Esophagus squamous epithelium (tissue), 5 donors: ENCODE results near the gene ATF7IP2. TPM values are rescaled to one million over a fixed set of nuclear protein-coding genes. Genes with fewer than 3 reads are reported as not detected.

Experiments
- DNase-seq: peaks from one replicate; lab custom pipeline; 2025; lab: John Stamatoyannopoulos, UW
- H3K27ac ChIP-seq, 4 donors: fragments of 200-600 bp; sonication (generic); one replicate each; pipeline ENCODE4 v1.5.1; 2016 to 2019; ENCODE audit warnings: mild to moderate bottlenecking in 1 of 4
- H3K27me3 ChIP-seq, 4 donors: fragments of 200-600 bp; sonication (generic); 1 replicate in 3 of 4; 2 replicates in 1 of 4; pipeline versions ENCODE4 v1.5.1 to v1.6.0; 2017 to 2021; ENCODE audit warnings: antibody characterized with exemption in 1 of 4
- H3K36me3 ChIP-seq, 3 donors: fragments of 200-600 bp; sonication (generic); one replicate each; pipeline ENCODE4 v1.5.1; 2016 to 2019
- H3K4me1 ChIP-seq, 3 donors: fragments of 200-600 bp; sonication (generic); one replicate each; pipeline ENCODE4 v1.5.1; 2017 to 2019
- H3K4me3 ChIP-seq, 4 donors: fragments of 200-600 bp; sonication (generic); 1 replicate in 3 of 4; 2 replicates in 1 of 4; pipeline ENCODE4 v1.5.1; 2016 to 2019; ENCODE audit warnings: mild to moderate bottlenecking in 2 of 4, moderate library complexity in 1 of 4
- H3K9me3 ChIP-seq, 3 donors: fragments of 200-600 bp; sonication (generic); one replicate each; pipeline ENCODE4 v1.5.1; 2016 to 2019
- POLR2A ChIP-seq, 4 donors: fragments of 450-650 bp; IDR thresholded peaks; one replicate each; pipeline ENCODE4 v1.6.1; 2017; ENCODE audit warnings: antibody characterized with exemption in 4 of 4, mild to moderate bottlenecking in 4 of 4, moderate library complexity in 3 of 4
- WGBS, 2 donors: methylation state at CpG; one replicate each; pipeline ENCODE4 v1.1.5; 2018; 5-methylcytosine and 5-hydroxymethylcytosine counted together
- intact Hi-C: fragments of 100-400 bp; cut with DNase I; formaldehyde crosslinking; loops from one replicate; pipeline ENCODE4 v1.15.0; 2022
- small RNA-seq, 4 donors: library from RNA; depleted of rRNA; stranded (forward); fragments of <200 nt; gene quantifications; one replicate each; pipeline ENCODE3, GENCODE V24; 2016
- total RNA-seq, 4 donors: library from RNA; depleted of rRNA; stranded (reverse); fragments of >200 nt; gene quantifications; one replicate each; pipeline ENCODE4 v1.1.0, GENCODE V29; 2016
- TF ChIP-seq, protein P1 (sequence below), 6 experiments: fragments of 450-650 bp in 4 of 6; fragments of 200-600 bp in 2 of 6; sonication (generic) in 2 of 6; IDR thresholded peaks; one replicate each; pipeline ENCODE4 v1.5.1; 2016 to 2019; ENCODE audit warnings: antibody characterized with exemption in 6 of 6, mild to moderate bottlenecking in 4 of 6, moderate library complexity in 4 of 6
- donor health status: DM: yes; HTN: yes; CAD: no.

ATF7IP2 gene
- total RNA-seq, 4 donors from 2014 or later, result 4.1 to 12.2 (median 8.9) TPM

DNA sequence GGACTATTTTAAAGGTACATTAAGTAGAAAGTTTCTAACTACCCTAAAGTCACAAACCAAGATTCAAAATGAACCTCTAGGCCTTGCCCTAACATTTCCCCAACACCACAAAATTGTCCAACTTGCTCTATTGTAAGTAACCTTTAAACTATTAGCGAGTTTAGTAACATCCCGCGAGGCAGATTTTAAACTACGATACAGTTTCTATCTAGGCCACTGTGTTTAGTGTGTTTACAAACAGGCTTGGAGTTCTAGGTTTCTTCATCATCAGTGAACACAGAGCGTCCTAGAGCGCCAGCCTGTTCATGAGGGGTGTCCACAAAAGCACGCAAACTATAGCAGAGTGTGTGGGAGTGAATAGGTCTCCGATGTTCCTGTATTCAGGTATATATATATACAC, 142.8 kb downstream of the ATF7IP2 start:
- Histone ChIP-seq H3K9me3 (no peaks in the 10 kb centered on the region), H3K27me3 (no peaks in the 10 kb centered on the region), H3K4me3 (no peak overlapping the region), H3K4me1 (peaks cover 0 to 5% (median 0%) of the 10 kb centered on the region in 3 donors), H3K27ac (no peak overlapping the region), H3K36me3 (peaks cover 9 to 99% (median 10%) of the 10 kb centered on the region in 3 donors)
- intact Hi-C loops, result no loop called here
- DNase-seq, result no peak
- WGBS, 2 donors, result 93 to 96% methylated on average over 8 of the region's 8 CpGs
- TF ChIP-seq POLR2A (IDR thresholded peaks at IDR 0.05), result no peak
- TF ChIP-seq, protein P1, sequence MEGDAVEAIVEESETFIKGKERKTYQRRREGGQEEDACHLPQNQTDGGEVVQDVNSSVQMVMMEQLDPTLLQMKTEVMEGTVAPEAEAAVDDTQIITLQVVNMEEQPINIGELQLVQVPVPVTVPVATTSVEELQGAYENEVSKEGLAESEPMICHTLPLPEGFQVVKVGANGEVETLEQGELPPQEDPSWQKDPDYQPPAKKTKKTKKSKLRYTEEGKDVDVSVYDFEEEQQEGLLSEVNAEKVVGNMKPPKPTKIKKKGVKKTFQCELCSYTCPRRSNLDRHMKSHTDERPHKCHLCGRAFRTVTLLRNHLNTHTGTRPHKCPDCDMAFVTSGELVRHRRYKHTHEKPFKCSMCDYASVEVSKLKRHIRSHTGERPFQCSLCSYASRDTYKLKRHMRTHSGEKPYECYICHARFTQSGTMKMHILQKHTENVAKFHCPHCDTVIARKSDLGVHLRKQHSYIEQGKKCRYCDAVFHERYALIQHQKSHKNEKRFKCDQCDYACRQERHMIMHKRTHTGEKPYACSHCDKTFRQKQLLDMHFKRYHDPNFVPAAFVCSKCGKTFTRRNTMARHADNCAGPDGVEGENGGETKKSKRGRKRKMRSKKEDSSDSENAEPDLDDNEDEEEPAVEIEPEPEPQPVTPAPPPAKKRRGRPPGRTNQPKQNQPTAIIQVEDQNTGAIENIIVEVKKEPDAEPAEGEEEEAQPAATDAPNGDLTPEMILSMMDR (IDR thresholded peaks at IDR 0.05), result no peak

DNA sequence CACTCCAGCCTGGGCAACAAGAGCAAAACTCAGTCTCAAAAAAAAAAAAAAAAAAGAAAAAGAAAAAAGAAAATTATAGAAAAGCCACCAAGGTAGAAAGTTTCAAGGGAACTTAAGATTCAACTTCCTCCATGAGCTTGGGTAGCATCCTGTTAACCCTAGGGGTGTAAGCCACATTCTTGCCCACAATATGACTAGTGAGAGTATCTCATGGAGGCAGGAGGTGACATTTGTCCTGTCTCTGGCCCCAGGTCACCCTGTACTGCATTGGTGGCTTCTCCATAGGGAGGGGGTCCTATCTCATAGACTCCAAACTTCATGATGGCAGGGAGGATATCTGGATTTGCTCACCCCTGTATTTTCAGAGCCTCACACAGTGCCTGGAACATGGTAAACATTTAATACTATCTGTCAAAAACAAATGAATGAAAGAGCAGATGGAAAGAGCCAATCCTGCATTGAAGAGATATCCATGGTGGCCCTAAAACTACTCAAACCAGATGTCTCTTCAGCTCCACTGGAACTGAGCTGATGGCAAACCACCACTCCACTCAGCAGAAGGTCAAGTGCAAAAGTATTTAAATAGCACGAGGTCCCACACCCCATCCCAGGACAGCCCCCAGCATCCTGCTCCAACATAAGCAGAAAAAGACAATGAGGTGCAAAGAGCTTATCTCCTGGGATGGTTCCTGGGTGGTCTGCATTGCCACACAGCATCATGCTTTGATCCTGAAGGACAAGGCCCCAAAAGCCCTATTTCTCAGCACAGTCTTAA, 144.2 kb downstream of the ATF7IP2 start:
- Histone ChIP-seq H3K4me3 (no peak overlapping the region), H3K36me3 (peaks cover 9 to 99% (median 10%) of the 10 kb centered on the region in 3 donors), H3K9me3 (no peaks in the 10 kb centered on the region), H3K27ac (no peak overlapping the region), H3K4me1 (peaks cover 0 to 5% (median 0%) of the 10 kb centered on the region in 3 donors), H3K27me3 (no peaks in the 10 kb centered on the region)
- DNase-seq, result no peak
- TF ChIP-seq POLR2A (IDR thresholded peaks at IDR 0.05), result no peak
- TF ChIP-seq, protein P1 (IDR thresholded peaks at IDR 0.05), result no peak
- WGBS, 2 donors, result 50 to 89% methylated on average over 1 of the region's 1 CpG
- intact Hi-C loops, result no loop called here

DNA sequence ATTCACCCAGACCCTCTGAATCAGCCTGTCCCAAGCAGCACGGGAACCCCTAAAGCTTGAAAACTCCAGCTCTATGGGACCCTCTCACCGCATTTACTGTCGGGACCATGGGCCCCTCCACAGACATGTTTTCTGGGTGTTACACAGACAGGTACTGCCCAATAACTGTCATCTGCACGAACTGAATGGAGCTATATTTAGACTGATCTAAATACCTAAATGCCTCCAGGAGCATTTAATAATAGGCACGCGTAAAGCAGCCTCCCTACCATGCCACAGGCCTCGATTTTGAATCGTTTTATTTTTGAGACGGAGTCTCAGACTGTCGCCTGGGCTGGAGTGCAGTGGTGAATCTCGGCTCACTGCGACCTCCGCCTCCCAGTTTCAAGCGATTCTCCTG, 144.8 kb downstream of the ATF7IP2 start:
- intact Hi-C loops, result no loop called here
- Histone ChIP-seq H3K9me3 (no peaks in the 10 kb centered on the region), H3K36me3 (peaks cover 12 to 99% (median 13%) of the 10 kb centered on the region in 3 donors), H3K4me3 (no peak overlapping the region), H3K27me3 (no peaks in the 10 kb centered on the region), H3K27ac (no peak overlapping the region), H3K4me1 (peaks cover 0 to 6% (median 0%) of the 10 kb centered on the region in 3 donors)
- 84 to 85% methylated on average over 8 to 14 of the region's 14 CpGs for WGBS, 2 donors
- TF ChIP-seq POLR2A (IDR thresholded peaks at IDR 0.05), result no peak
- TF ChIP-seq, protein P1 (IDR thresholded peaks at IDR 0.05), result no peak
- no peak for DNase-seq

DNA sequence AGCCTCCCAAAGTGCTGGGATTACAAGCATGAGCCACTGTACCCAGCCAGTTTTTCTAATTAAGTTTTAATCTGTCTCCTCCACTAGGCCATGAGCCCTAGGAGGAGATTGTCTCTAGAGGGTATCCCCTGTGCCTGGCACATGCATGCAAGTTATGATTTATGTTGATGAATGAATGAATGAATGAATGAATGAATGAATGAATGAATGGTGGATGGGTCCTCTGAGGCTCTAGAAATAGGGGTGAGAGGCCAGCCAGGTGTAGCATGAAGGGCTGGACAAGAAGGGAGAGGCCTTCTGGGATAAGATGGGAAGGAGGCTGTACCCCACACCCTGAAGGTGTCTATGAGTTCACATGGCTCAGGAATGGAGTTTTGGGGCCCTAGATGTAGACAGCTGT, 145.7 kb downstream of the ATF7IP2 start:
- Histone ChIP-seq H3K27ac (no peak overlapping the region), H3K36me3 (peaks cover 14 to 99% (median 21%) of the 10 kb centered on the region in 3 donors), H3K4me1 (peaks cover 0 to 15% (median 0%) of the 10 kb centered on the region in 3 donors), H3K27me3 (no peaks in the 10 kb centered on the region), H3K4me3 (no peak overlapping the region), H3K9me3 (no peaks in the 10 kb centered on the region)
- intact Hi-C loops, result no loop called here
- no peak for TF ChIP-seq POLR2A (IDR thresholded peaks at IDR 0.05)
- TF ChIP-seq, protein P1 (IDR thresholded peaks at IDR 0.05), result no peak
- no peak for DNase-seq

Small RNAs within 50 kb of the gene (small RNA-seq; reads per million reads assigned to genes)
- 0 reads per million in 4 donors for gene RNU6-633P

Other genes with a start within 250 kb of the ATF7IP2 start
- gene GRIN2A, start 203.6 kb upstream of the ATF7IP2 start, total RNA-seq, result under 1 TPM; 0.19 to 0.56 (median 0.35) TPM
- 100 to 1,000 TPM; 108 to 121 (median 109) TPM for gene EMP2, start 194.5 kb downstream of the ATF7IP2 start, total RNA-seq